ENCODE results near the gene ZNF438. TPM values are rescaled to one million over a fixed set of nuclear protein-coding genes. Genes with fewer than 3 reads are reported as not detected.

ZNF438 gene
- total and polyA plus RNA-seq, 2 of the 4 experiments (the other 2 are of a cell fraction): 1.8 to 2.9 TPM

- DNase-seq (no peak), ATAC-seq (ENCODE audit: low read depth) (no peak)
- Histone ChIP-seq H3K9me3 (ENCODE audit: control insufficient read depth, insufficient read depth, low read length) (no peaks in the 10 kb centered on the region), H3K36me3 (ENCODE audit: control insufficient read depth, insufficient read depth, low read length) (no peaks in the 10 kb centered on the region), H4K91ac (ENCODE audit: insufficient read depth, low read depth, low read length) (no peak overlapping the region), H3K27me3 (ENCODE audit: control insufficient read depth, insufficient read depth, low read length) (no peaks in the 10 kb centered on the region), H3K4me2 (ENCODE audit: low read depth, low read length) (no peak overlapping the region), H2AFZ (replicated peaks; ENCODE audit: low read length, poor library complexity) (no peak overlapping the region), H4K8ac (ENCODE audit: low read depth in 2 of 2, low read length in 2 of 2) (no peak overlapping the region), H4K5ac (ENCODE audit: low read depth, low read length) (no peak overlapping the region), H2BK15ac (ENCODE audit: low read depth, low read length) (0 out of 3 replicates have a peak overlapping the region, but pooled peaks have one; percentile 3), H3K23ac (ENCODE audit: low read depth, low read length) (no peak overlapping the region), H2BK5ac (ENCODE audit: low read depth, low read length, poor library complexity, severe bottlenecking) (no peak overlapping the region), H2AK5ac (ENCODE audit: low read depth, low read length) (no peak overlapping the region), H3K27ac (ENCODE audit: insufficient read depth, low read length) (no peak overlapping the region), H3K18ac (ENCODE audit: low read depth, low read length) (no peak overlapping the region), H3K56ac (ENCODE audit: extremely low read depth, insufficient read depth, low read length) (no peak overlapping the region), H4K20me1 (ENCODE audit: insufficient read depth, low read length) (no peaks in the 10 kb centered on the region), H3K9ac (ENCODE audit: low read depth, low read length) (no peak overlapping the region), H3K9me1 (ENCODE audit: insufficient read depth, low read length) (peaks cover 6% of the 10 kb centered on the region; the same call in 1 of the 2 replicates), H3K79me1 (ENCODE audit: low read depth in 1 of 2, low read length in 2 of 2) (peaks cover 0 to 20% of the 10 kb centered on the region in 2 experiments; a peak in 2 of 4 replicates), H3K4me3 (ENCODE audit: insufficient read depth, low read depth, low read length) (no peak overlapping the region), H3K14ac (replicated peaks; ENCODE audit: low read depth, low read length) (no peak overlapping the region), H2BK20ac (ENCODE audit: low read depth, low read length) (no peak overlapping the region), H3K4ac (ENCODE audit: low read depth, low read length) (no peak overlapping the region), H2AK9ac (replicated peaks; ENCODE audit: low read depth, low read length, poor library complexity) (no peak overlapping the region), H3K4me1 (ENCODE audit: control insufficient read depth, insufficient read depth, low read length) (peaks cover 5% of the 10 kb centered on the region), H2BK120ac (ENCODE audit: low read depth, low read length) (no peak overlapping the region)
- CTCF ChIA-PET: no interaction called here
- TF ChIP-seq POLR2A (IDR thresholded peaks at IDR 0.05; ENCODE audit: low read depth, low read length): no peak
- no peak for TF ChIP-seq MXI1 (IDR thresholded peaks at IDR 0.05; ENCODE audit: borderline replicate concordance, low read depth, low read length)
- no peak for TF ChIP-seq BHLHE40 (IDR thresholded peaks at IDR 0.05; ENCODE audit: low read depth, low read length)
- no peak for TF ChIP-seq CHD1 (IDR thresholded peaks at IDR 0.05; ENCODE audit: low read depth, low read length)
- TF ChIP-seq CTCF (conservative IDR thresholded peaks at IDR 0.05; ENCODE audit: low read depth, low read length): no peak
- no peak for TF ChIP-seq RFX5 (IDR thresholded peaks at IDR 0.05; ENCODE audit: low read depth, low read length)
- no peak for TF ChIP-seq CEBPB (IDR thresholded peaks at IDR 0.05; ENCODE audit: low read depth, low read length)
- TF ChIP-seq SMC3 (IDR thresholded peaks at IDR 0.05; ENCODE audit: low read depth, low read length): no peak
- no peak for TF ChIP-seq USF2 (IDR thresholded peaks at IDR 0.05; ENCODE audit: low read depth, low read length)
- TF ChIP-seq RCOR1 (IDR thresholded peaks at IDR 0.05; ENCODE audit: insufficient replicate concordance, low read length): no peak
- no peak for TF ChIP-seq NFE2L2 (IDR thresholded peaks at IDR 0.05; ENCODE audit: low read depth, low read length)
- WGBS, 2 experiments (ENCODE audit: extremely low coverage in 2 of 2, insufficient read length in 1 of 2): no CpG with 5 or more reads among the region's 2 CpGs
- POLR2A ChIA-PET (ENCODE audit: unreplicated experiment): no interaction called here
- BruUV-seq (replicated peaks): no TSS peak
- dilution Hi-C loops (cut with HindIII; ENCODE audit: low sequenced_read_pairs, unreplicated experiment): no loop called here
- intact Hi-C loops (cut with micrococcal nuclease): no loop called here
- in situ Hi-C loops (cut with MboI; ENCODE audit: low sequenced_read_pairs): no loop called here
Measured at GRCh38 chr10:30978843-30979242, 52.8 kb downstream of the ZNF438 start.
